ENCODE measurements around the gene JTB. TPM values are rescaled to one million over a fixed set of nuclear protein-coding genes. Genes with fewer than 3 reads are reported as not detected.

Gene JTB
- total RNA-seq, 1 experiment from 2014 or later, result 123 TPM

DNA sequence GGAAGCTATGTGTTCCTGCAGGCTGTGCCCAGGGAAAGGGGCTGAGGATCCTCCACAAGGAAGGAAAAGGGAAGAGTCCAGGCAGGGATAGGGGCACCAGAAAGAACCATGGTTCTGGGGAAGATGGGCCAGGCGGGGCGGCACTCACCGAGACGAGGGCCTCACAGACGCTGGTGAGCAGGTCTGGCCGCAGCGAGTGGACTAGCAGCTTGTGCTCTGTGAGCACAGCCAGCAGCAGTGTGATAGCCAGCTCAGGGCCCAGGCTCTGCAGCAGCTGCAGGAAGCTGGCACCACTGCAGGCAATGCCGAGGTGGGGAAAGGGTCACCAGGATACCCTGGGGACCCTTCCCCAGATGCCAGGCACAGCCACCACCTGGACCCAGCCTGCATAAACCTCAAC lies 36.7 kb downstream of the JTB start (continued):
- no peak for TF ChIP-seq RAD21 (IDR thresholded peaks at IDR 0.05; ENCODE audit: low read depth)
- TF ChIP-seq EZH2phosphoT487 (IDR thresholded peaks at IDR 0.05; ENCODE audit: borderline replicate concordance), result no peak

GRCh38 chr1:153939476-153939875 lies 38.0 kb downstream of the JTB start:
- ATAC-seq, result no peak
- RAD21 ChIA-PET (ENCODE audit: low non-redundant PET in 1 of 2, low total read pairs in 2 of 2, uncharacterized antibody in 2 of 2, unreplicated experiment in 2 of 2), result no interaction called here
- CTCF ChIA-PET, result no interaction called here

More at GRCh38 chr1:153939476-153939875, 38.0 kb downstream of the JTB start:
- no peak overlapping the region for H2AFZ ChIP-seq (ENCODE audit: low read depth, low read length, poor library complexity, severe bottlenecking)
- TF ChIP-seq ZFX (IDR thresholded peaks at IDR 0.05) (no peak), EZH2 (IDR thresholded peaks at IDR 0.05) (no peak), EGR1 (IDR thresholded peaks at IDR 0.05; ENCODE audit: low read depth) (no peak), JUND (IDR thresholded peaks at IDR 0.05) (no peak), SIN3A (IDR thresholded peaks at IDR 0.05; ENCODE audit: low read depth) (no peak), TCF7L2 (IDR thresholded peaks at IDR 0.05; ENCODE audit: borderline replicate concordance, extremely low read depth, insufficient read depth, insufficient read length) (no peak), CEBPB (IDR thresholded peaks at IDR 0.05; ENCODE audit: low read depth) (no peak), SRF (IDR thresholded peaks at IDR 0.05; ENCODE audit: low read depth) (no peak), CBX3 (IDR thresholded peaks at IDR 0.05; ENCODE audit: low read depth) (no peak), EZH2phosphoT487 (IDR thresholded peaks at IDR 0.05; ENCODE audit: borderline replicate concordance) (no peak), POLR2A (IDR thresholded peaks at IDR 0.05; ENCODE audit: borderline replicate concordance, extremely low read depth, insufficient read depth, insufficient read length) (no peak), ZNF274 (IDR thresholded peaks at IDR 0.05; ENCODE audit: low read depth, low read length) (no peak)
- TF ChIP-seq, protein P1, sequence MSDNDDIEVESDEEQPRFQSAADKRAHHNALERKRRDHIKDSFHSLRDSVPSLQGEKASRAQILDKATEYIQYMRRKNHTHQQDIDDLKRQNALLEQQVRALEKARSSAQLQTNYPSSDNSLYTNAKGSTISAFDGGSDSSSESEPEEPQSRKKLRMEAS (IDR thresholded peaks at IDR 0.05), result no peak
- TF ChIP-seq, protein P2, sequence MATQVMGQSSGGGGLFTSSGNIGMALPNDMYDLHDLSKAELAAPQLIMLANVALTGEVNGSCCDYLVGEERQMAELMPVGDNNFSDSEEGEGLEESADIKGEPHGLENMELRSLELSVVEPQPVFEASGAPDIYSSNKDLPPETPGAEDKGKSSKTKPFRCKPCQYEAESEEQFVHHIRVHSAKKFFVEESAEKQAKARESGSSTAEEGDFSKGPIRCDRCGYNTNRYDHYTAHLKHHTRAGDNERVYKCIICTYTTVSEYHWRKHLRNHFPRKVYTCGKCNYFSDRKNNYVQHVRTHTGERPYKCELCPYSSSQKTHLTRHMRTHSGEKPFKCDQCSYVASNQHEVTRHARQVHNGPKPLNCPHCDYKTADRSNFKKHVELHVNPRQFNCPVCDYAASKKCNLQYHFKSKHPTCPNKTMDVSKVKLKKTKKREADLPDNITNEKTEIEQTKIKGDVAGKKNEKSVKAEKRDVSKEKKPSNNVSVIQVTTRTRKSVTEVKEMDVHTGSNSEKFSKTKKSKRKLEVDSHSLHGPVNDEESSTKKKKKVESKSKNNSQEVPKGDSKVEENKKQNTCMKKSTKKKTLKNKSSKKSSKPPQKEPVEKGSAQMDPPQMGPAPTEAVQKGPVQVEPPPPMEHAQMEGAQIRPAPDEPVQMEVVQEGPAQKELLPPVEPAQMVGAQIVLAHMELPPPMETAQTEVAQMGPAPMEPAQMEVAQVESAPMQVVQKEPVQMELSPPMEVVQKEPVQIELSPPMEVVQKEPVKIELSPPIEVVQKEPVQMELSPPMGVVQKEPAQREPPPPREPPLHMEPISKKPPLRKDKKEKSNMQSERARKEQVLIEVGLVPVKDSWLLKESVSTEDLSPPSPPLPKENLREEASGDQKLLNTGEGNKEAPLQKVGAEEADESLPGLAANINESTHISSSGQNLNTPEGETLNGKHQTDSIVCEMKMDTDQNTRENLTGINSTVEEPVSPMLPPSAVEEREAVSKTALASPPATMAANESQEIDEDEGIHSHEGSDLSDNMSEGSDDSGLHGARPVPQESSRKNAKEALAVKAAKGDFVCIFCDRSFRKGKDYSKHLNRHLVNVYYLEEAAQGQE (IDR thresholded peaks at IDR 0.05; ENCODE audit: low read depth), result no peak
- intact Hi-C loops (cut with micrococcal nuclease), result no loop called here
- no peak overlapping the region for H3K4me3 ChIP-seq (replicated peaks in 1 of 2; ENCODE audit: low read depth in 1 of 2, low read length in 2 of 2)
- peaks cover 0 to under 1% of the 10 kb centered on the region in 2 experiments; a peak in 1 of 4 replicates for H3K4me1 ChIP-seq (ENCODE audit: control insufficient read depth in 1 of 2, insufficient read depth in 2 of 2, low read length in 2 of 2)
- H3K9ac ChIP-seq (ENCODE audit: low read length), result no peak overlapping the region
- peaks cover 11 to 24% of the 10 kb centered on the region in 2 experiments; a peak in 3 of 4 replicates for H3K36me3 ChIP-seq (ENCODE audit: control insufficient read depth in 1 of 2, insufficient read depth in 2 of 2, low read length in 2 of 2)
- POLR2A ChIA-PET, result no interaction called here
- H3K9me3 ChIP-seq (ENCODE audit: control insufficient read depth in 1 of 2, insufficient read depth in 1 of 2, low read depth in 1 of 2, low read length in 2 of 2), result no peaks in the 10 kb centered on the region
- no peaks in the 10 kb centered on the region for H3K9me2 ChIP-seq (ENCODE audit: insufficient read depth)
- no peaks in the 10 kb centered on the region for H4K20me1 ChIP-seq (ENCODE audit: insufficient read depth)
- H3K4me2 ChIP-seq (ENCODE audit: low read length), result no peak overlapping the region
- peaks cover 6% of the 10 kb centered on the region; the same call in 1 of the 2 replicates for H3K79me2 ChIP-seq (ENCODE audit: insufficient read depth, low read length)
- no peak for DNase-seq (ENCODE audit: low read depth, low spot score)
- H3K27me3 ChIP-seq (ENCODE audit: insufficient read depth, low read length), result no peaks in the 10 kb centered on the region
- H3K27ac ChIP-seq (ENCODE audit: low read depth, low read length), result no peak overlapping the region
- BruUV-seq (replicated peaks), result no TSS peak

Measured in HCT116 (cell line).